Suprapubic skin (tissue), 3 donors: ENCODE data around the gene PCSK4.

Experiments
- EP300 ChIP-seq: sonication (generic); formaldehyde crosslinking; IDR thresholded peaks from one replicate; pipeline ENCODE4 v1.6.1; 2017; ENCODE audit warnings: antibody characterized with exemption
- POLR2A ChIP-seq, 2 donors: fragments of 450-650 bp; IDR thresholded peaks; one replicate each; pipeline ENCODE4 v1.6.1; 2017; ENCODE audit warnings: antibody characterized with exemption in 2 of 2, mild to moderate bottlenecking in 2 of 2, moderate library complexity in 2 of 2
- TF ChIP-seq, protein P1 (sequence below), 2 donors: fragments of 200-600 bp in 1 of 2; fragments of 450-650 bp in 1 of 2; sonication (generic) in 1 of 2; IDR thresholded peaks; one replicate each; pipeline ENCODE4 v1.5.1; 2016 to 2019; ENCODE audit warnings: antibody characterized with exemption in 2 of 2, mild to moderate bottlenecking in 1 of 2, moderate library complexity in 1 of 2

DNA sequence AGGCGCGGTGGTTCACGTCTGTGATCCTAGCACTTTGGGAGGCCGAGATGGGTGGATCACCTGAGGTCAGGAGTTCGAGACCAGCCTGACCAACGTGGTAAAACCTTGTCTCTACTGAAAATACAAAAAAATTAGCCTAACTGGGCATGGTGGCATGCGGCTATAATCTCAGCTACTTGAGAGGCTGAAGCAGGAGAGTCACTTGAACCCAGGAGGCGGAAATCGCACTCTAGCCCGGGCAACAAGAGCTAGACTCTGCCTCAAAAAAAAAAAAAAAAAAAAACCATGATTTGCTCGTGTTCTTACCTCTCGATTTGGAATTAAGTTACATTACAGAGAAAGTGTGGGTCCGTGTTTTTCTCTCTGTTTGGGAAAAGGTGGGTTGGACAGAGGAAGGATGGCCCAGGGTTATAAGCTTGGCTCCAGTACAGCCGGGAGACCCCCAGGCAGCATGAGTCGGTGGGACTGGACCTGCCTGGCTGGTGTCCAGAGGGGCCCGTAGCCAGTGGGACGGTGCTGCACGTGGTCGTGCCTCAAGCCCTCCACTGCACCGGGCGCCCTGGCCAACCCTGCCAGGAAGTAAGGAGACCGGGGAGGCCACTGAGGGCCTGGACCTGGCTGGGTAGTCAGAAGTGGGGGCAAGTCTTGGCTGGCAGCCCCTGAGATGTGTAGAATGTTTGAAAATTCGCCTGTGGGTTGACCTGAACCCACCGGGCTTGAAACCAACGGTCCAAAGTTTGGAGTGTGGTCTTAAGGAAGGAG, 48.3 kb downstream of the PCSK4 start:
- TF ChIP-seq, protein P1, sequence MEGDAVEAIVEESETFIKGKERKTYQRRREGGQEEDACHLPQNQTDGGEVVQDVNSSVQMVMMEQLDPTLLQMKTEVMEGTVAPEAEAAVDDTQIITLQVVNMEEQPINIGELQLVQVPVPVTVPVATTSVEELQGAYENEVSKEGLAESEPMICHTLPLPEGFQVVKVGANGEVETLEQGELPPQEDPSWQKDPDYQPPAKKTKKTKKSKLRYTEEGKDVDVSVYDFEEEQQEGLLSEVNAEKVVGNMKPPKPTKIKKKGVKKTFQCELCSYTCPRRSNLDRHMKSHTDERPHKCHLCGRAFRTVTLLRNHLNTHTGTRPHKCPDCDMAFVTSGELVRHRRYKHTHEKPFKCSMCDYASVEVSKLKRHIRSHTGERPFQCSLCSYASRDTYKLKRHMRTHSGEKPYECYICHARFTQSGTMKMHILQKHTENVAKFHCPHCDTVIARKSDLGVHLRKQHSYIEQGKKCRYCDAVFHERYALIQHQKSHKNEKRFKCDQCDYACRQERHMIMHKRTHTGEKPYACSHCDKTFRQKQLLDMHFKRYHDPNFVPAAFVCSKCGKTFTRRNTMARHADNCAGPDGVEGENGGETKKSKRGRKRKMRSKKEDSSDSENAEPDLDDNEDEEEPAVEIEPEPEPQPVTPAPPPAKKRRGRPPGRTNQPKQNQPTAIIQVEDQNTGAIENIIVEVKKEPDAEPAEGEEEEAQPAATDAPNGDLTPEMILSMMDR (IDR thresholded peaks at IDR 0.05) = no peak
- TF ChIP-seq EP300 (no peak), POLR2A (IDR thresholded peaks at IDR 0.05) (no peak)
